Mucosa of descending colon (tissue), 3 donors: Measurements from ENCODE around the gene CXCL1. TPM values are rescaled to one million over a fixed set of nuclear protein-coding genes. Genes with fewer than 3 reads are reported as not detected.

Experiments
- ATAC-seq: fragments of 200-7000 bp; cut with Tn5 transposase; one replicate; pipeline ENCODE4 v1.9.1; 2020; ENCODE audit warnings: mild to moderate bottlenecking, moderate library complexity
- DNase-seq, 3 donors: peaks; one replicate each; pipeline ENCODE4 v3.0.0-alpha.2; 2020
- H3K36me3 ChIP-seq: fragments of 200-600 bp; one replicate; pipeline ENCODE4 v1.8.0; 2021; ENCODE audit warnings: low read depth, mild to moderate bottlenecking
- H3K4me1 ChIP-seq: fragments of 200-600 bp; one replicate; pipeline ENCODE4 v1.8.0; 2021; ENCODE audit warnings: low read depth, mild to moderate bottlenecking
- H3K4me3 ChIP-seq: fragments of 200-600 bp; one replicate; pipeline ENCODE4 v1.8.0; 2021; ENCODE audit warnings: mild to moderate bottlenecking
- H3K9me3 ChIP-seq: fragments of 200-600 bp; one replicate; pipeline ENCODE4 v1.8.0; 2021; ENCODE audit warnings: mild to moderate bottlenecking
- CTCF ChIP-seq: fragments of 200-600 bp; IDR thresholded peaks from one replicate; pipeline ENCODE4 v1.8.0; 2022; ENCODE audit warnings: antibody characterized with exemption, mild to moderate bottlenecking
- intact Hi-C, 2 donors: fragments of 100-400 bp; cut with DNase I in 1 of 2; cut with micrococcal nuclease in 1 of 2; formaldehyde crosslinking; loops; one replicate each; pipeline versions ENCODE4 v1.11.0 to v1.11.1; 2022; cut with DNase I, micrococcal nuclease
- long read RNA-seq, 2 donors: library from polyadenylated mRNA; unstranded; transcript quantifications; one replicate each; pipeline ENCODE4 v2.0.0, GENCODE V29; 2019 to 2021
- total RNA-seq, 3 donors: library from RNA; stranded (reverse); fragmentation: NEBNext Ultra II Directional in 2 of 3; extraction: Animal tissue kit (Norgen Biotek cat#: 25700) in 2 of 3; gene quantifications; one replicate each; pipeline versions ENCODE4 v1.2.1 to v1.2.4, GENCODE V29; 2021 to 2023
- donor health status: DM: no; HTN: no; CAD: no; lungs with moderate emphysema.
- donor health status: DM: no; HTN: no; CAD: no.
- donor health status: DM: no; HTN: yes; CAD: no.

Gene CXCL1
- total RNA-seq: 10 to 100 TPM in 1 of 3 donors, 1 to 10 TPM in 2; 3.0 to 21.7 (median 3.2) TPM
- long read RNA-seq, donor 1, partial matches to known transcripts: 0 of 1 reads
- long read RNA-seq, donor 1, other reads (novel, unspliced or antisense): 0 of 1 reads
- long read RNA-seq, donor 2, partial matches to known transcripts: 2 of 7 reads
- long read RNA-seq, donor 2, other reads (novel, unspliced or antisense): 1 of 7 reads

- Histone ChIP-seq H3K4me1 (no peaks in the 10 kb centered on the region), H3K9me3 (no peaks in the 10 kb centered on the region), H3K36me3 (no peaks in the 10 kb centered on the region), H3K4me3 (peak within 1 kb of the TSS; percentile 56)
- TF ChIP-seq CTCF: no peak
- intact Hi-C loops: loop anchor here in 1 of 2 donors (10.0 kb wide), 1 partner anchor 165 kb away; the partner anchor contains the start of gene CXCL3
- peak; percentile 76 to 82 (median 82) for DNase-seq
- peak; percentile 73 for ATAC-seq
Measured at GRCh38 chr4:73869130-73870055, at the start of gene CXCL1. TSS of gene CXCL1 (plus strand) at chr4:73869393. CDS start at chr4:73869471, 78 bp downstream.

DNA sequence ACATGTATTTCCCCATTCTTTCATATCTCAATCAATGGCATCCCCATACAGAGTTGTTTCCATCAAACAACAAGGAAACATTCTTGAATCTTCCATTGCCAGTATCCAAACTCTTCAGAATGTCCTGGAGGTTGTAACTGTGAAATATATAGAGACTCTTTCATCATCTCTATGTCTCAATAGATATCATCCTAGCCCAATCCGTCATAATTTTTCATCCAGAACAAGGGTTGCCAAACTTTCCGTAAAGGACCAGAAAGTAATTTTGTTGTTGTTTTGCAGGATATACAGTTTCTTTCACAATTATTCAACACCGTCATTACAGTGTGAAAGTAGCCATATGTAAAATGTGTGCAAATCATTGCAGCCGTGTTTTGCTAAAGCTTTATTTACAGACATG is 47.9 kb upstream of the CXCL1 start:
- intact Hi-C loops: no loop called here
- no peaks in the 10 kb centered on the region for H3K36me3 ChIP-seq
- no peak overlapping the region for H3K4me3 ChIP-seq
- no peak for TF ChIP-seq CTCF
- H3K4me1 ChIP-seq: no peaks in the 10 kb centered on the region
- ATAC-seq: no peak
- DNase-seq: no peak
- H3K9me3 ChIP-seq: no peaks in the 10 kb centered on the region

DNA sequence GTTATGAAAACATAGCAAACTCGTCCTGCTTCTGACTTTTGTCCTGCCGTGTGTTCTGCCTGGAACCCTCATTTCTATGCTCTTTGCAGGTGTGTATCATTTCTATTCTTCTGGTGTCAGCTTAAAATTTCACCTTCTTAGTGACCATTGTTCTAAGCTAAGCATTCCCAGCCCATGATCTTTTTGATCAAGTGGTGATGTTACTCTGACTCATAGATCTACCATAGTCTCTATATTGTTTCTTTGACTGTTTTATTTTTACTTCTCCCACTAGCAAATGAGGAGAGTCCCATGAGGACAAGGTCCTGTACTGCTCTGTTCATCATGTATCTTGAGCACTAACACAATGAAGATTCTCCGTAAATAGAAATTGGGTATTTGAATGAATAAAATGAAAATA is 46.8 kb upstream of the CXCL1 start:
- no peaks in the 10 kb centered on the region for H3K4me1 ChIP-seq
- no peak overlapping the region for H3K4me3 ChIP-seq
- TF ChIP-seq CTCF: no peak
- ATAC-seq (no peak), DNase-seq (no peak)
- peaks cover under 1% of the 10 kb centered on the region for H3K9me3 ChIP-seq
- intact Hi-C loops: no loop called here
- H3K36me3 ChIP-seq: no peaks in the 10 kb centered on the region

DNA sequence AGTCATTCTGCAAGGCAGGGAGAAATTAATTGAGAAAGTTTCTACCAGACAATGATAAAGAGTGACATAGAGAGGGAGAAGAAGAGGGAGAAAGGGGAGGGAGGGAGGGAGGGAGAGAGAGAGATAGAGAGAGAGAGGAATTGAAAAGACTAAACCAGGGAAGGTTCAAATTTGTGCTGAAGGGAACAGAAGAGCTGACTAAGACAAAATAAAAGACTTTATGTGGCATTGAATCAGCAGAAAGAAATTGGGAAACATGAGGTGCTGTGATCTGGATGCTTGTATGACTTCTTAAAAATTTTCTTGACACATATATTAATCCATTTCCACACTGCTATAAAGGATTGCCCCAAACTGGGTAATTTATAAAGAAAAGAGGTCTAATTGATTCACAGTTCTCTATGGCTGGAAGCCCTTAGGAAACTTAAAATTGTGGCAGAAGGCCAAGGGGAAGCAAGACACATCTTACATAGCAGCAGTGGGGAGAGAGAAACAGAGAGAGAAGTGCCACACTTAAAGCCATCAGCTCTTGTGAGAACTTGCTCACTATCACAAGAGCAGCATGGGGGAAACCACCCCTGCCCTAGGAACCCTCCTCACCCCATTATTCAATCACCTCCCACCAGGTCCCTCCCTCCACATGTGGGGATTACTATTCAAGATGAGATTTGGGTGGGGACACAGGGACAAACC is 46.2 kb upstream of the CXCL1 start:
- ATAC-seq (no peak), DNase-seq (peak in 1 of 3 donors; percentile 15)
- no peak overlapping the region for H3K4me3 ChIP-seq
- intact Hi-C loops: no loop called here
- no peaks in the 10 kb centered on the region for H3K36me3 ChIP-seq
- no peak for TF ChIP-seq CTCF
- H3K4me1 ChIP-seq: no peaks in the 10 kb centered on the region
- H3K9me3 ChIP-seq: peaks cover 3% of the 10 kb centered on the region

DNA sequence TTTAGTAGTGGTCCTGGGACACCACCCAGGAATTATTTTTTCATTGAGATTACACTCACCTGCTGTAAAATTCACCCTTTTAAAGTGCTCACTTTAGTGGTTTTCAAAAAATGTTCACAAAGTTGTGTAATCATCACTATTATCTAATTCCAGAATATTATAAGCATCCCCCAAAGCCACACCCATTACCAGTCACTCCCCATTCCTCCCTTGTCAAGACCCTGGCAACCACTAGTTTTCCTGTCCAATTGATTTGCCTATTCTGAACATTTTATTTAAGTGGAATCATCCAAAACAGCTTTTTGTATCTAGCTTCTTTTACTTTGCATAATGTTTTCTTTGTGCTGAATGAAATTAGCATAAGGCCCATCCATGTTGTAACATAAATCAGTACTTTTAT is 45.4 kb upstream of the CXCL1 start:
- Histone ChIP-seq H3K4me3 (no peak overlapping the region), H3K36me3 (no peaks in the 10 kb centered on the region), H3K9me3 (peaks cover 3% of the 10 kb centered on the region), H3K4me1 (no peaks in the 10 kb centered on the region)
- DNase-seq (no peak), ATAC-seq (no peak)
- TF ChIP-seq CTCF: no peak
- intact Hi-C loops: no loop called here
